Heart left ventricle (tissue), 16 donors: ENCODE data around the gene NCOA6. TPM values are rescaled to one million over a fixed set of nuclear protein-coding genes. Genes with fewer than 3 reads are reported as not detected.

Source experiments
- ATAC-seq, 4 donors: fragments of 200-7000 bp; cut with Tn5 transposase; one replicate each; pipeline ENCODE4 v1.9.1; 2020 to 2022; ENCODE audit warnings: moderate library complexity in 4 of 4, mild to moderate bottlenecking in 3 of 4, moderate number of reproducible peaks in 1 of 4
- DNase-seq, 5 donors: peaks; one replicate each; pipeline ENCODE4 v3.0.0-alpha.2; 2020
- H3K27ac ChIP-seq, 12 donors: fragments of 200-600 bp; sonication (generic) in 4 of 12; one replicate each; pipeline versions ENCODE4 v1.5.0 to v1.8.0; 2016 to 2022; ENCODE audit warnings: mild to moderate bottlenecking in 2 of 12
- H3K27me3 ChIP-seq, 9 donors: fragments of 200-600 bp; sonication (generic) in 2 of 9; one replicate each; pipeline versions ENCODE4 v1.5.1 to v1.8.0; 2016 to 2022; ENCODE audit warnings: mild to moderate bottlenecking in 3 of 9
- H3K36me3 ChIP-seq, 9 donors: fragments of 200-600 bp; sonication (generic) in 2 of 9; one replicate each; pipeline versions ENCODE4 v1.5.0 to v1.8.0; 2018 to 2022; ENCODE audit warnings: mild to moderate bottlenecking in 2 of 9
- H3K4me1 ChIP-seq, 12 donors: fragments of 200-600 bp; sonication (generic) in 4 of 12; one replicate each; pipeline versions ENCODE4 v1.5.0 to v1.8.0; 2016 to 2022; ENCODE audit warnings: mild to moderate bottlenecking in 3 of 12
- H3K4me3 ChIP-seq, 12 donors: fragments of 200-600 bp; sonication (generic) in 4 of 12; one replicate each; pipeline versions ENCODE4 v1.5.0 to v1.8.0; 2017 to 2022; ENCODE audit warnings: mild to moderate bottlenecking in 9 of 12, moderate library complexity in 4 of 12
- H3K9me3 ChIP-seq, 12 donors: fragments of 200-600 bp; sonication (generic) in 4 of 12; one replicate each; pipeline versions ENCODE4 v1.5.0 to v1.8.0; 2016 to 2022; ENCODE audit warnings: mild to moderate bottlenecking in 1 of 12
- CTCF ChIP-seq, 12 donors: fragments of 200-600 bp; sonication (generic) in 4 of 12; IDR thresholded peaks; one replicate each; pipeline versions ENCODE4 v1.5.0 to v1.8.0; 2018 to 2022; ENCODE audit warnings: antibody characterized with exemption in 12 of 12, mild to moderate bottlenecking in 5 of 12
- POLR2A ChIP-seq, 2 donors: fragments of 450-650 bp; IDR thresholded peaks; one replicate each; pipeline ENCODE4 v1.6.1; 2017; ENCODE audit warnings: antibody characterized with exemption in 2 of 2, mild to moderate bottlenecking in 2 of 2, moderate library complexity in 2 of 2
- WGBS, 4 donors: extraction: QIAGEN DNeasy Blood & Tissue Kit in 2 of 4; methylation state at CpG; one replicate each; pipeline versions ENCODE4 v1.1.5 to v1.1.7; 2013 to 2018; 5-methylcytosine and 5-hydroxymethylcytosine counted together
- intact Hi-C, 10 donors: fragments of 100-400 bp; cut with DNase I; formaldehyde crosslinking; loops; one replicate each; pipeline versions ENCODE4 v1.11.1 to v1.14.2; 2022
- polyA plus RNA-seq, 2 donors: library from polyadenylated mRNA; stranded (reverse); fragments of 200-250 nt; gene quantifications; one replicate each; pipeline ENCODE4 v1.2.3, GENCODE V29; 2013
- total RNA-seq, 9 donors: library from RNA; depleted of rRNA in 2 of 9; stranded (reverse); fragments of >200 nt in 2 of 9; fragmentation: NEBNext Ultra II Directional in 3 of 9; extraction: Animal tissue kit (Norgen Biotek cat#: 25700) in 3 of 9; gene quantifications; one replicate each; pipeline versions ENCODE4 v1.1.0 to v1.2.4, GENCODE V29; 2016 to 2023
- donor health status: ischemic (EF 13 %, LVEDD 7.1; RV severe dilation, severe dysfunction).
- donor health status: healthy with polysubstance abuse.
- donor health status: DM: no; HTN: yes; CAD: no.
- donor health status: DM: no; HTN: no; CAD: no.
- donor health status: ischemic (EF 25% LVEDD 6.9; RV normal size, moderate dysfunction).
- donor health status: ischemic (EF 25% LVEDD 5.7; RV mildly dilated, moderate dysfunction).
- donor health status: healthy.
- donor health status: DM: yes; HTN: yes; CAD: no.
- donor health status: ischemic (EF 35%, LVEDD 5.7; RV mildly dilated, moderate dysfunction).
- donor health status: nonischemic (EF 11% LVEDD 7.7; RV severe dilation, severe dysfunction).
- donor health status: DM: yes; HTN: yes; CAD: no.
- donor health status: PGD.
- donor health status: ischemic (EF 29% LVEDD 5.4; RV normal size, mild dysfunction).
- donor health status: nonischemic (EF 23%, LVEDD 6.1; RV moderate dilation, normal function).

The NCOA6 gene
- total and polyA plus RNA-seq, 11 donors = 13.0 to 34.0 (median 19.9) TPM

- Histone ChIP-seq H3K36me3 (peaks cover 0 to 86% (median 50%) of the 10 kb centered on the region in 9 donors), H3K27ac (no peak overlapping the region), H3K4me1 (no peaks in the 10 kb centered on the region), H3K27me3 (no peaks in the 10 kb centered on the region), H3K4me3 (no peak overlapping the region), H3K9me3 (no peaks in the 10 kb centered on the region)
- DNase-seq (no peak), ATAC-seq (no peak)
- no peak for TF ChIP-seq CTCF (IDR thresholded peaks at IDR 0.05)
- TF ChIP-seq POLR2A (IDR thresholded peaks at IDR 0.05) = no peak
- 85 to 94% (median 88%) methylated on average over 5 to 9 of the region's 9 CpGs for WGBS, 4 donors
- intact Hi-C loops = no loop called here
Observed at GRCh38 chr20:34849778-34850177, 24.3 kb upstream of the NCOA6 start.

- Histone ChIP-seq H3K4me3 (no peak overlapping the region), H3K27ac (no peak overlapping the region), H3K27me3 (no peaks in the 10 kb centered on the region), H3K4me1 (no peaks in the 10 kb centered on the region), H3K36me3 (peaks cover 0 to 74% (median 43%) of the 10 kb centered on the region in 9 donors), H3K9me3 (no peaks in the 10 kb centered on the region)
- 93 to 98% (median 95%) methylated on average over 5 of the region's 5 CpGs for WGBS, 4 donors
- no peak for DNase-seq
- ATAC-seq = no peak
- TF ChIP-seq POLR2A (IDR thresholded peaks at IDR 0.05) (no peak), CTCF (IDR thresholded peaks at IDR 0.05) (no peak)
- intact Hi-C loops = no loop called here
Observed at GRCh38 chr20:34848597-34848996, 23.1 kb upstream of the NCOA6 start.

- WGBS, 4 donors = 88 to 92% (median 90%) methylated on average over 2 of the region's 2 CpGs
- intact Hi-C loops = no loop called here
Observed at GRCh38 chr20:34843421-34843820, 18.0 kb upstream of the NCOA6 start.

GRCh38 chr20:34842143-34842542 is 16.7 kb upstream of the NCOA6 start:
- no peak for TF ChIP-seq CTCF (IDR thresholded peaks at IDR 0.05)
- no peak for TF ChIP-seq POLR2A (IDR thresholded peaks at IDR 0.05)
- peaks cover 0 to 12% (median 0%) of the 10 kb centered on the region in 9 donors for H3K36me3 ChIP-seq
- intact Hi-C loops = no loop called here
- H3K27ac ChIP-seq = no peak overlapping the region
- no peak for ATAC-seq
- no peak for DNase-seq
- WGBS, 4 donors = 43 to 58% (median 53%) methylated on average over 2 of the region's 2 CpGs
- H3K4me3 ChIP-seq = no peak overlapping the region
- H3K4me1 ChIP-seq = no peaks in the 10 kb centered on the region
- H3K9me3 ChIP-seq = no peaks in the 10 kb centered on the region
- H3K27me3 ChIP-seq = no peaks in the 10 kb centered on the region

More at GRCh38 chr20:34843421-34843820, 18.0 kb upstream of the NCOA6 start:
- Histone ChIP-seq H3K27me3 (no peaks in the 10 kb centered on the region), H3K9me3 (no peaks in the 10 kb centered on the region), H3K27ac (no peak overlapping the region), H3K4me3 (no peak overlapping the region), H3K4me1 (no peaks in the 10 kb centered on the region), H3K36me3 (peaks cover 0 to 24% (median 5%) of the 10 kb centered on the region in 9 donors)
- DNase-seq = no peak
- ATAC-seq = no peak
- TF ChIP-seq POLR2A (IDR thresholded peaks at IDR 0.05) = no peak
- TF ChIP-seq CTCF (IDR thresholded peaks at IDR 0.05) = no peak
